Measurements from ENCODE around the gene TENM3. TPM values are rescaled to one million over a fixed set of nuclear protein-coding genes. Genes with fewer than 3 reads are reported as not detected.

Gene TENM3
- total and polyA plus RNA-seq, 2 experiments from 2014 or later: 16.1 to 70.9 TPM

DNA sequence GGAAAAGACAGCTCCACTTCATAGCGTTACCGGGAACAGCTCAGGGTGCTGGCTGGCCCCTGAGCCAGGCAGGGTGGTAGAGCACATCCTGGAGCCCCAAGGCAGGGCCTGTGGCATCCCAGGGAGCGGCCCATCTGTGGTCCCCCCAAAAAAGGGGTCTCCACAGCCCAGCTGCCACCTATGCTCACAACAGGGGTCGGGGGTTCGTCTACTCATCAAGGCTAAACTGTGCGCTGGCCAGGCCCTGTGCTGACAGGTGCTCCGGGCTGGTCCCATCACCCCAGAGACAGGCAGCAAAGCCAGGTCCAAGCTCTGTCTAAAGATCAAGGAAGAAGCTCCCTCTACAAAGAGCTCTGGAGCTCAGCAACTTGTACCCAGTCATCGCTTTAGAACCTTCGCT, 596.1 kb downstream of the TENM3 start:
- TF ChIP-seq, protein P1, sequence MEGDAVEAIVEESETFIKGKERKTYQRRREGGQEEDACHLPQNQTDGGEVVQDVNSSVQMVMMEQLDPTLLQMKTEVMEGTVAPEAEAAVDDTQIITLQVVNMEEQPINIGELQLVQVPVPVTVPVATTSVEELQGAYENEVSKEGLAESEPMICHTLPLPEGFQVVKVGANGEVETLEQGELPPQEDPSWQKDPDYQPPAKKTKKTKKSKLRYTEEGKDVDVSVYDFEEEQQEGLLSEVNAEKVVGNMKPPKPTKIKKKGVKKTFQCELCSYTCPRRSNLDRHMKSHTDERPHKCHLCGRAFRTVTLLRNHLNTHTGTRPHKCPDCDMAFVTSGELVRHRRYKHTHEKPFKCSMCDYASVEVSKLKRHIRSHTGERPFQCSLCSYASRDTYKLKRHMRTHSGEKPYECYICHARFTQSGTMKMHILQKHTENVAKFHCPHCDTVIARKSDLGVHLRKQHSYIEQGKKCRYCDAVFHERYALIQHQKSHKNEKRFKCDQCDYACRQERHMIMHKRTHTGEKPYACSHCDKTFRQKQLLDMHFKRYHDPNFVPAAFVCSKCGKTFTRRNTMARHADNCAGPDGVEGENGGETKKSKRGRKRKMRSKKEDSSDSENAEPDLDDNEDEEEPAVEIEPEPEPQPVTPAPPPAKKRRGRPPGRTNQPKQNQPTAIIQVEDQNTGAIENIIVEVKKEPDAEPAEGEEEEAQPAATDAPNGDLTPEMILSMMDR (IDR thresholded peaks at IDR 0.05; ENCODE audit: poor library complexity): no peak
- no peak for TF ChIP-seq EZH2phosphoT487 (IDR thresholded peaks at IDR 0.05; ENCODE audit: low read depth, severe bottlenecking, unreplicated experiment)
- no peak for TF ChIP-seq EZH2 (IDR thresholded peaks at IDR 0.05; ENCODE audit: borderline replicate concordance)
- H3K79me2 ChIP-seq: no peaks in the 10 kb centered on the region
- no peak for DNase-seq (ENCODE audit: low spot score)
- no peak overlapping the region for H2AFZ ChIP-seq
- 93% methylated on average over 9 of the region's 9 CpGs for WGBS (ENCODE audit: low lambda C conversion rate, missing lambda C conversion rate)
- no peaks in the 10 kb centered on the region for H3K27me3 ChIP-seq
- no peaks in the 10 kb centered on the region for H3K9me3 ChIP-seq (ENCODE audit: low read depth)
- H3K4me1 ChIP-seq (ENCODE audit: insufficient read depth): no peaks in the 10 kb centered on the region
- no peaks in the 10 kb centered on the region for H3K36me3 ChIP-seq (replicated peaks; ENCODE audit: insufficient read depth, low read depth)
- no peak overlapping the region for H3K4me2 ChIP-seq
- no peaks in the 10 kb centered on the region for H3K9me2 ChIP-seq (replicated peaks; ENCODE audit: insufficient read depth)
- H4K20me1 ChIP-seq (ENCODE audit: insufficient read depth, poor library complexity, severe bottlenecking): no peaks in the 10 kb centered on the region
- H3K4me3 ChIP-seq: no peak overlapping the region
- H3K27ac ChIP-seq: no peak overlapping the region

DNA sequence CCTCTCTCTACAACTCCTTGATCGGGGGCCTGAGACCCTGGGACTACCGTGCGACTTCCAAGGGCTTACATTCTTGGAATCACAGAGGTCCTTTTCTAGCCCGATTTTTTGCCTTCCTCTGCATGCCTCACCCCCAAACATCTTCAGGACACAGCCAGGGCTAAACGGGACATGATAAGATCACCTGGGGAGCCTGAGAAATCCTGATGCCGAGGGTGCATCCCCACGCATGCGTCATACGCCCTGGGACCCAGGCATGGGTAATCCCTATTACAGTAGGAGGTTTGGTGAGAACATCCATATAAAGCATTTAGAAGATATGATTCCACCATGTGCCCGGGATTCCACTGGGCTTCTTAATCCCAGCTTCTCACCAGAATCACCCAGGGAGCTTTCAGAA, 596.9 kb downstream of the TENM3 start:
- no peaks in the 10 kb centered on the region for H3K27me3 ChIP-seq
- WGBS (ENCODE audit: low lambda C conversion rate, missing lambda C conversion rate): 93% methylated on average over 10 of the region's 10 CpGs
- no peaks in the 10 kb centered on the region for H4K20me1 ChIP-seq (ENCODE audit: insufficient read depth, poor library complexity, severe bottlenecking)
- no peaks in the 10 kb centered on the region for H3K79me2 ChIP-seq
- no peak overlapping the region for H2AFZ ChIP-seq
- H3K4me2 ChIP-seq: no peak overlapping the region
- H3K36me3 ChIP-seq (replicated peaks; ENCODE audit: insufficient read depth, low read depth): no peaks in the 10 kb centered on the region
- no peak overlapping the region for H3K4me3 ChIP-seq
- H3K4me1 ChIP-seq (ENCODE audit: insufficient read depth): no peaks in the 10 kb centered on the region
- TF ChIP-seq, protein P1 (IDR thresholded peaks at IDR 0.05; ENCODE audit: poor library complexity): no peak
- no peak for TF ChIP-seq EZH2phosphoT487 (IDR thresholded peaks at IDR 0.05; ENCODE audit: low read depth, severe bottlenecking, unreplicated experiment)
- TF ChIP-seq EZH2 (IDR thresholded peaks at IDR 0.05; ENCODE audit: borderline replicate concordance): no peak
- no peak overlapping the region for H3K27ac ChIP-seq
- no peak for DNase-seq (ENCODE audit: low spot score)
- H3K9me2 ChIP-seq (replicated peaks; ENCODE audit: insufficient read depth): no peaks in the 10 kb centered on the region
- no peaks in the 10 kb centered on the region for H3K9me3 ChIP-seq (ENCODE audit: low read depth)

DNA sequence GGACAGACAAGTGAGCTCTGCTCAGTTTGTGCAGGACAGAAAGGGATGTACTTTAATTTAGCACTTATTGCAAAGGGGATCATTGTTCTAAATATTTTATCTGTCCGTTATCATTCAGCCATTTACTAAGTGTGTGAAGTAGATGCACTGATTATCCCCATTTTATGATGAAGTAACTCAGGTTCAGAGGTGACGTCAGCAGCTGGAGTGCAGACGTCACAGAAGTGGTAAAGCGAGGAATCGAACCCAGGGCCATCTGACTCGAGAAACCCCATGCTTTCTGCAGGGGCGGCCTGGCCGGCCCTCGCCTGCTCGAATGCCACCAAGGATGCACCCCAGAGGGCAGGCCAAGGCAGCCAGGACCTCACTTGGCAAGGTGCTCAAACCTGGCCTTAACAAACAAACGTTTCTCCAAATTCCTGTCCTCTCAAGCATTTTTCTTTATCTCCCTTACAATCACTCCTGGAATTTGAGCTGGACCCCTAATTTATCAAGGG, 599.0 kb downstream of the TENM3 start:
- TF ChIP-seq EZH2phosphoT487 (IDR thresholded peaks at IDR 0.05; ENCODE audit: low read depth, severe bottlenecking, unreplicated experiment) (no peak), EZH2 (IDR thresholded peaks at IDR 0.05; ENCODE audit: borderline replicate concordance) (no peak)
- TF ChIP-seq, protein P1 (IDR thresholded peaks at IDR 0.05; ENCODE audit: poor library complexity): no peak
- 83% methylated on average over 11 of the region's 11 CpGs for WGBS (ENCODE audit: low lambda C conversion rate, missing lambda C conversion rate)
- no peaks in the 10 kb centered on the region for H4K20me1 ChIP-seq (ENCODE audit: insufficient read depth, poor library complexity, severe bottlenecking)
- no peak overlapping the region for H3K27ac ChIP-seq
- H2AFZ ChIP-seq: no peak overlapping the region
- H3K4me2 ChIP-seq: no peak overlapping the region
- H3K36me3 ChIP-seq (replicated peaks; ENCODE audit: insufficient read depth, low read depth): no peaks in the 10 kb centered on the region
- no peak overlapping the region for H3K4me3 ChIP-seq
- no peaks in the 10 kb centered on the region for H3K79me2 ChIP-seq
- no peaks in the 10 kb centered on the region for H3K4me1 ChIP-seq (ENCODE audit: insufficient read depth)
- no peaks in the 10 kb centered on the region for H3K27me3 ChIP-seq
- DNase-seq (ENCODE audit: low spot score): no peak
- H3K9me2 ChIP-seq (replicated peaks; ENCODE audit: insufficient read depth): no peaks in the 10 kb centered on the region
- no peaks in the 10 kb centered on the region for H3K9me3 ChIP-seq (ENCODE audit: low read depth)

Data from hepatocyte (in vitro differentiated cells).